Measurements from ENCODE around the gene CCL22. TPM values are rescaled to one million over a fixed set of nuclear protein-coding genes. Genes with fewer than 3 reads are reported as not detected.

CCL22 gene
- total and polyA plus RNA-seq, 4 experiments from 2014 or later: 0.26 TPM; not detected in 3

Other genes with a start within 250 kb of the CCL22 start
- 100 to 1,000 TPM; 147 to 157 TPM for gene PSME3IP1, start 172.7 kb upstream of the CCL22 start, total RNA-seq
- gene PSME3IP1, start 172.7 kb upstream of the CCL22 start, polyA plus RNA-seq: 10 to 100 TPM; 59.9 to 64.5 TPM
- gene RSPRY1, start 172.5 kb upstream of the CCL22 start, total RNA-seq: 10 to 100 TPM; 32.8 to 38.0 TPM
- 10 to 100 TPM; 28.5 to 34.0 TPM for gene RSPRY1, start 172.5 kb upstream of the CCL22 start, polyA plus RNA-seq
- gene ARL2BP, start 113.5 kb upstream of the CCL22 start, total RNA-seq: 10 to 100 TPM; 48.0 to 49.1 TPM
- gene ARL2BP, start 113.5 kb upstream of the CCL22 start, polyA plus RNA-seq: 100 to 1,000 TPM; 130 to 181 TPM
- gene PLLP, start 74.1 kb upstream of the CCL22 start, total RNA-seq: 1 to 10 TPM; 1.6 to 2.4 TPM
- 1 to 10 TPM; 1.6 to 2.2 TPM for gene PLLP, start 74.1 kb upstream of the CCL22 start, polyA plus RNA-seq
- gene CX3CL1, start 13.7 kb downstream of the CCL22 start, total RNA-seq: not detected
- not detected for gene CX3CL1, start 13.7 kb downstream of the CCL22 start, polyA plus RNA-seq
- not detected for gene CCL17, start 46.0 kb downstream of the CCL22 start, total RNA-seq
- gene CCL17, start 46.0 kb downstream of the CCL22 start, polyA plus RNA-seq: not detected
- 10 to 100 TPM; 28.1 to 28.5 TPM for gene CIAPIN1, start 88.6 kb downstream of the CCL22 start, total RNA-seq
- 10 to 100 TPM; 45.6 to 65.3 TPM for gene CIAPIN1, start 88.6 kb downstream of the CCL22 start, polyA plus RNA-seq
- 10 to 100 TPM; 35.3 to 37.7 TPM for gene COQ9, start 88.7 kb downstream of the CCL22 start, total RNA-seq
- gene COQ9, start 88.7 kb downstream of the CCL22 start, polyA plus RNA-seq: 10 to 100 TPM; 26.8 to 27.9 TPM
- gene POLR2C, start 103.9 kb downstream of the CCL22 start, total RNA-seq: 10 to 100 TPM; 71.4 to 78.1 TPM
- 10 to 100 TPM; 35.7 to 58.3 TPM for gene POLR2C, start 103.9 kb downstream of the CCL22 start, polyA plus RNA-seq
- 1 to 10 TPM; 2.8 to 3.0 TPM for gene DOK4, start 127.7 kb downstream of the CCL22 start, total RNA-seq
- gene DOK4, start 127.7 kb downstream of the CCL22 start, polyA plus RNA-seq: 1 to 10 TPM; 1.7 to 2.7 TPM
- gene CCDC102A, start 177.8 kb downstream of the CCL22 start, total RNA-seq: 1 to 10 TPM; 4.7 to 5.4 TPM
- gene CCDC102A, start 177.8 kb downstream of the CCL22 start, polyA plus RNA-seq: 1 to 10 TPM; 1.2 to 9.9 TPM
- 1 to 10 TPM; 1.5 to 3.0 TPM for gene ADGRG5, start 183.9 kb downstream of the CCL22 start, total RNA-seq
- 1 to 10 TPM; 2.3 to 3.8 TPM for gene ADGRG5, start 183.9 kb downstream of the CCL22 start, polyA plus RNA-seq

Measured in CD4-positive, alpha-beta memory T cell (primary cell).